Karpas-422 (cell line): ENCODE measurements around the gene ZNF142. TPM values are rescaled to one million over a fixed set of nuclear protein-coding genes. Genes with fewer than 3 reads are reported as not detected.

Experiments
- DNase-seq: peaks from one replicate; pipeline ENCODE4 v3.0.0-alpha.2; 2015
- H2AFZ ChIP-seq: fragments of 200-600 bp; sonication (generic); 2 replicates; pipeline ENCODE4 v1.6.1; 2014; ENCODE audit warnings: antibody characterized with exemption, low read length, mixed read lengths
- H3K27ac ChIP-seq: fragments of 200-600 bp; sonication (generic); 2 replicates; pipeline ENCODE4 v1.5.1; 2014; ENCODE audit warnings: mild to moderate bottlenecking, low read length, moderate library complexity
- H3K27me3 ChIP-seq: fragments of 200-600 bp; sonication (generic); 2 replicates; pipeline ENCODE4 v1.6.1; 2014; ENCODE audit warnings: low read length, mixed read lengths
- H3K36me3 ChIP-seq: fragments of 200-600 bp; sonication (generic); 2 replicates; pipeline ENCODE4 v1.6.1; 2014; ENCODE audit warnings: low read length, mixed read lengths; ENCODE audit not compliant: insufficient read depth
- H3K4me1 ChIP-seq: fragments of 200-600 bp; sonication (generic); 2 replicates; pipeline ENCODE4 v1.6.1; 2014; ENCODE audit warnings: mild to moderate bottlenecking, low read length, mixed read lengths
- H3K4me2 ChIP-seq: fragments of 200-600 bp; sonication (generic); 2 replicates; pipeline ENCODE4 v1.6.1; 2014; ENCODE audit warnings: low read length, low read depth, mild to moderate bottlenecking; ENCODE audit not compliant: poor library complexity, severe bottlenecking
- H3K4me3 ChIP-seq: fragments of 200-600 bp; sonication (generic); 2 replicates; pipeline ENCODE4 v1.5.1; 2014; ENCODE audit warnings: mild to moderate bottlenecking, antibody characterized with exemption, low read length, mixed read lengths
- H3K79me2 ChIP-seq: fragments of 200-600 bp; sonication (generic); 2 replicates; pipeline ENCODE4 v1.6.1; 2014; ENCODE audit warnings: mild to moderate bottlenecking, low read length, mixed read lengths
- H3K9ac ChIP-seq: fragments of 200-600 bp; sonication (generic); 2 replicates; pipeline ENCODE4 v1.6.0; 2014; ENCODE audit warnings: low read length
- H3K9me2 ChIP-seq: fragments of 200-600 bp; sonication (generic), shearing (Covaris generic); replicated peaks from 2 replicates; pipeline ENCODE4 v1.6.0; 2014; ENCODE audit warnings: mild to moderate bottlenecking, low read length, moderate library complexity; ENCODE audit not compliant: insufficient read depth
- H3K9me3 ChIP-seq: fragments of 300-700, 200-600 bp; sonication (generic); 2 replicates; pipeline ENCODE4 v1.6.1; 2014; ENCODE audit warnings: low read length, mixed read lengths
- H4K20me1 ChIP-seq: fragments of 200-600 bp; sonication (generic); 2 replicates; pipeline ENCODE4 v1.6.1; 2014; ENCODE audit warnings: mild to moderate bottlenecking, antibody characterized with exemption, low read length, low read depth; ENCODE audit not compliant: insufficient read depth
- total RNA-seq: library from RNA; depleted of rRNA; stranded (reverse); fragments of >200 nt; shearing (Covaris generic); gene quantifications from 2 replicates; pipeline ENCODE4 v1.2.3, GENCODE V29; 2014; ENCODE audit warnings: low replicate concordance

Gene ZNF142
- total RNA-seq, 1 experiment from 2014 or later: 21.3 TPM

GRCh38 chr2:218680061-218680460 is 20.6 kb upstream of the ZNF142 start:
- no peak for DNase-seq
- Histone ChIP-seq H2AFZ (no peak overlapping the region), H3K79me2 (no peaks in the 10 kb centered on the region), H3K27me3 (no peaks in the 10 kb centered on the region), H3K36me3 (no peaks in the 10 kb centered on the region), H3K4me3 (no peak overlapping the region), H3K9me2 (no peaks in the 10 kb centered on the region), H4K20me1 (no peaks in the 10 kb centered on the region), H3K9me3 (no peaks in the 10 kb centered on the region), H3K9ac (no peak overlapping the region), H3K4me1 (no peaks in the 10 kb centered on the region), H3K27ac (no peak overlapping the region), H3K4me2 (no peak overlapping the region)

DNA sequence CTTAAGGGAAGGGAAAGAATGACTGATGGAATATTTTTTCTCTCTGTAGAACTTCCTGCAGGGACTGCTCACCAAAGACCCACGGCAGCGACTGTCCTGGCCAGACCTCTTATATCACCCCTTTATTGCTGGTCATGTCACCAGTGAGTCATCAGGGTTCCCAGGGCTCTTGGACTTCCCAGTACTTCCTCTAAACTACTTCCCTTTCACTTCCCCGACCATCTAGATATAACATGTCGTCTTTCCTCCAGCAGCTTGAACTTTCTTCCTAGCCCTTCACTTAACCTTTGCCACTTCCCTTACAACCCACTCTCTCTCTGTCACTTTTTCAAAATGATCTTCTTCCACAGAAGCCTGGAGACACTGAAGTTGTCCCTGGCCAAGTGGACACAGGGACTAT is 19.7 kb upstream of the ZNF142 start:
- Histone ChIP-seq H3K36me3 (no peaks in the 10 kb centered on the region), H3K9me3 (no peaks in the 10 kb centered on the region), H3K4me1 (no peaks in the 10 kb centered on the region), H2AFZ (no peak overlapping the region), H3K79me2 (no peaks in the 10 kb centered on the region), H3K9me2 (no peaks in the 10 kb centered on the region), H3K27me3 (no peaks in the 10 kb centered on the region), H3K4me3 (no peak overlapping the region), H3K27ac (no peak overlapping the region), H4K20me1 (no peaks in the 10 kb centered on the region), H3K4me2 (no peak overlapping the region), H3K9ac (no peak overlapping the region)
- no peak for DNase-seq

DNA sequence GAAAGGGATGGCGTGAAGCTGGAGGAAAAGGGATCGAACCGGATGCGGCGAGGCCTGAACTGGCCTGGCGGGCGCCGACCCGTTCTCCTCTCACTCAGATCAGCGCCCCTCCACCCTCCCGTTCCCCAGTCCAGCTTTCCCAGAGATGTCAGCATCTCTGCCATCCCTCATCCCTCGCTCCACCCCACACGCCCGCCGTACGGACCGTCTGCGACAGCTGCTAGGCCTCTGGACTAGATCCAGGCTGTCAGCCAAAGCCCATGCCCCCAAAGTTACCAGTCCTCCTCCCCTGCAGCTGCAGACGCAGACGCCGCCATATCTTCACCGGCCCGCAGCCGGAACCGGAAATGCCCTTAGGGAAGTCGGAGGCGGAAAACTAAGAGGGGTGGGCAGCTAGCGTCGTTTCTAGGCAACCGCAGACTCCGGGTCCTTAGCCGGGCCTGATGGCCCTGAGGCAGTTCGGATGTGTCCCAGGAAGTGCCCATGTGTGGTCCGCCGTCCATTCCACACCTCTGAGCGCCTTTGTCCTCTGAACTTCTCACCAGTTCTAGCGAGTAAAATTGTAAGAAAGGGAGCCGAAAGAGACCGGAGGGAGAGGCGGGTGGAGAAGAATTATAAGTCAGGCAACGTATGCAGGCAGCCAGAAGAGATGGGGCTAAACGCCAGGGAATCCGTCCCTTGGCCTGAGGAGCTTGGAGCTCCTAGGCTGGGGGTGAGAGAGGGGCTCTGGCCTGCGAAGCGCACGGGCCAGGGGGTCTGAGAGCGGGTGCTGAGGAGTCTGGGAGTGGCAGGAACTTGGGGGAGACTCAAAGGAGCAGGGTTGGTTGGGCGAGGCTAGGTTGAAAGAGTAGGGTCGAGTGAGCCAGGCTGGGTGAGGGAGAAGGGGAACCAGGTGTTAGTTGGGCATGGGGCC is 12.5 kb upstream of the ZNF142 start, which contains the start of the genes RNF25 and STK36:
Gene RNF25, minus strand, starts transcription at position 349 of the 913 bp plus-strand sequence. Its CDS starts 32 bp downstream, at position 317.
Gene STK36, plus strand, starts transcription at position 433 of the 913 bp plus-strand sequence. CDS start 744 bp downstream, outside the sequence.
- Histone ChIP-seq H3K79me2 (peaks cover 32% of the 10 kb centered on the region), H2AFZ (peak within 1 kb of the TSS; percentile 9; the same call in 1 of the 2 replicates), H3K36me3 (no peaks in the 10 kb centered on the region), H3K4me1 (peaks cover 16% of the 10 kb centered on the region), H3K27me3 (no peaks in the 10 kb centered on the region), H3K4me3 (peak within 1 kb of the TSS; percentile 81), H3K9me3 (no peaks in the 10 kb centered on the region), H3K9ac (peak within 1 kb of the TSS; percentile 75), H3K4me2 (peak within 1 kb of the TSS; percentile 95), H3K9me2 (no peaks in the 10 kb centered on the region), H3K27ac (peak within 1 kb of the TSS; percentile 33; the same call in 1 of the 2 replicates), H4K20me1 (no peaks in the 10 kb centered on the region)
- peak; percentile 96 for DNase-seq

GRCh38 chr2:218671097-218671653 is 11.8 kb upstream of the ZNF142 start:
- Histone ChIP-seq H3K9ac (peak overlapping the region; percentile 75), H3K79me2 (peaks cover 32% of the 10 kb centered on the region), H3K4me1 (peaks cover 16% of the 10 kb centered on the region), H3K27ac (peak overlapping the region; percentile 33; the same call in 1 of the 2 replicates), H4K20me1 (no peaks in the 10 kb centered on the region), H3K4me2 (peak overlapping the region; percentile 95), H3K27me3 (no peaks in the 10 kb centered on the region), H3K4me3 (peak overlapping the region; percentile 81), H3K9me3 (no peaks in the 10 kb centered on the region), H2AFZ (peak overlapping the region; percentile 9; the same call in 1 of the 2 replicates), H3K9me2 (no peaks in the 10 kb centered on the region), H3K36me3 (peaks cover 3% of the 10 kb centered on the region; the same call in 1 of the 2 replicates)
- no peak for DNase-seq

GRCh38 chr2:218664653-218665052 is 5.2 kb upstream of the ZNF142 start:
- no peak overlapping the region for H3K4me2 ChIP-seq
- H3K4me1 ChIP-seq: peaks cover 14% of the 10 kb centered on the region
- no peaks in the 10 kb centered on the region for H3K9me3 ChIP-seq
- no peaks in the 10 kb centered on the region for H4K20me1 ChIP-seq
- H3K9me2 ChIP-seq: no peaks in the 10 kb centered on the region
- peaks cover 26% of the 10 kb centered on the region; the same call in 1 of the 2 replicates for H3K36me3 ChIP-seq
- H2AFZ ChIP-seq: no peak overlapping the region
- H3K27me3 ChIP-seq: no peaks in the 10 kb centered on the region
- no peak overlapping the region for H3K9ac ChIP-seq
- H3K4me3 ChIP-seq: no peak overlapping the region
- no peak for DNase-seq
- H3K79me2 ChIP-seq: peaks cover 22% of the 10 kb centered on the region
- no peak overlapping the region for H3K27ac ChIP-seq

GRCh38 chr2:218663901-218664300 is 4.5 kb upstream of the ZNF142 start:
- H3K27me3 ChIP-seq: no peaks in the 10 kb centered on the region
- no peaks in the 10 kb centered on the region for H4K20me1 ChIP-seq
- H3K27ac ChIP-seq: no peak overlapping the region
- H3K9me3 ChIP-seq: no peaks in the 10 kb centered on the region
- no peaks in the 10 kb centered on the region for H3K9me2 ChIP-seq
- H3K4me1 ChIP-seq: peaks cover 14% of the 10 kb centered on the region
- H2AFZ ChIP-seq: no peak overlapping the region
- no peak overlapping the region for H3K4me2 ChIP-seq
- DNase-seq: no peak
- H3K4me3 ChIP-seq: no peak overlapping the region
- peaks cover 26% of the 10 kb centered on the region; the same call in 1 of the 2 replicates for H3K36me3 ChIP-seq
- H3K79me2 ChIP-seq: peaks cover 18% of the 10 kb centered on the region
- no peak overlapping the region for H3K9ac ChIP-seq

GRCh38 chr2:218662827-218663226 is 3.4 kb upstream of the ZNF142 start:
- H3K4me3 ChIP-seq: no peak overlapping the region
- H3K27me3 ChIP-seq: no peaks in the 10 kb centered on the region
- peaks cover 21% of the 10 kb centered on the region for H3K4me1 ChIP-seq
- H3K79me2 ChIP-seq: peaks cover 27% of the 10 kb centered on the region
- H3K9me2 ChIP-seq: no peaks in the 10 kb centered on the region
- no peak overlapping the region for H2AFZ ChIP-seq
- no peak overlapping the region for H3K9ac ChIP-seq
- H3K27ac ChIP-seq: no peak overlapping the region
- no peak overlapping the region for H3K4me2 ChIP-seq
- no peaks in the 10 kb centered on the region for H4K20me1 ChIP-seq
- H3K9me3 ChIP-seq: no peaks in the 10 kb centered on the region
- DNase-seq: no peak
- H3K36me3 ChIP-seq: peaks cover 28% of the 10 kb centered on the region; the same call in 1 of the 2 replicates

GRCh38 chr2:218662377-218662776 is 3.0 kb upstream of the ZNF142 start:
- H3K9ac ChIP-seq: no peak overlapping the region
- no peaks in the 10 kb centered on the region for H3K9me3 ChIP-seq
- no peaks in the 10 kb centered on the region for H3K27me3 ChIP-seq
- H4K20me1 ChIP-seq: no peaks in the 10 kb centered on the region
- H3K27ac ChIP-seq: no peak overlapping the region
- peaks cover 31% of the 10 kb centered on the region; the same call in 1 of the 2 replicates for H3K36me3 ChIP-seq
- no peak overlapping the region for H2AFZ ChIP-seq
- H3K4me2 ChIP-seq: no peak overlapping the region
- no peaks in the 10 kb centered on the region for H3K9me2 ChIP-seq
- peaks cover 23% of the 10 kb centered on the region for H3K4me1 ChIP-seq
- peaks cover 32% of the 10 kb centered on the region for H3K79me2 ChIP-seq
- no peak overlapping the region for H3K4me3 ChIP-seq
- no peak for DNase-seq
